Activated effector memory CD4-positive, alpha-beta T cell treated with anti-CD3 and anti-CD28 coated beads, Interleukin-2, amount 50 U/mL, for 16 hours (primary cell): ENCODE data around the gene TPGS1.
A peak's percentile ranks its signal among the peaks of the same experiment; 100 is the strongest.

Source experiments
- DNase-seq: peaks from one replicate; pipeline ENCODE4 v3.0.0-alpha.2; 2020

TPGS1 gene

GRCh38 chr19:496112-496665, 11.1 kb upstream of the TPGS1 start, which contains the start of gene MADCAM1:
Gene MADCAM1 (plus strand): TSS chr19:496486. CDS start chr19:496500, 14 bp downstream.
- DNase-seq = peak; percentile 58

- no peak for DNase-seq
These were observed 10.3 kb upstream of the TPGS1 start for GRCh38 chr19:496986-497385.

DNA sequence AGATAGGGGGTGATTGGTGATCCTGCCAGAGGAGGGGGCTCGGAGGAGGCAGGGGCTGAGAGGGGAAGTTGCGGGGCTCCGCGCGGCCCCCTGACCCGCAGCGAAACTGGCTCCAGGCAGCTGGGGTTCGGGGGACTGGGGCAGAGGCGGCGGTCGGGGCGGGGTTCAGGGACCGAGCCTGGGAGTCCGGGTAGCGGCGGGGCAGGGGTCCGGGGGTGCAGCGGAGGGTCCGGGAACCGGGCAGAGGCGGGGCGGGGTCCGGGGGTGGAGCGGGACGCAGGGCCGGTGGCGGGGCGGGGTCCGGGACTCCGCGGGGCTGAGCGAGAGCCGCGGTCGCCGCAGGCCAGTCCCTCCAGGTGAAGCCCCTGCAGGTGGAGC, 9.8 kb upstream of the TPGS1 start:
- DNase-seq = no peak

GRCh38 chr19:497869-498510, 9.3 kb upstream of the TPGS1 start:
- DNase-seq = no peak

DNA sequence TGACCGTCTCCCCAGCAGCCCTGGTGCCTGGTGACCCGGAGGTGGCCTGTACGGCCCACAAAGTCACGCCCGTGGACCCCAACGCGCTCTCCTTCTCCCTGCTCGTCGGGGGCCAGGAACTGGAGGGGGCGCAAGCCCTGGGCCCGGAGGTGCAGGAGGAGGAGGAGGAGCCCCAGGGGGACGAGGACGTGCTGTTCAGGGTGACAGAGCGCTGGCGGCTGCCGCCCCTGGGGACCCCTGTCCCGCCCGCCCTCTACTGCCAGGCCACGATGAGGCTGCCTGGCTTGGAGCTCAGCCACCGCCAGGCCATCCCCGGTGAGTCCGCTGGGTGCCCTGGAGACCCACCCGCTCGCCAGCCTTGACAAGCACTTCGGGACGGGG, 8.8 kb upstream of the TPGS1 start:
- no peak for DNase-seq

GRCh38 chr19:498977-499623, 8.2 kb upstream of the TPGS1 start:
- no peak for DNase-seq

DNA sequence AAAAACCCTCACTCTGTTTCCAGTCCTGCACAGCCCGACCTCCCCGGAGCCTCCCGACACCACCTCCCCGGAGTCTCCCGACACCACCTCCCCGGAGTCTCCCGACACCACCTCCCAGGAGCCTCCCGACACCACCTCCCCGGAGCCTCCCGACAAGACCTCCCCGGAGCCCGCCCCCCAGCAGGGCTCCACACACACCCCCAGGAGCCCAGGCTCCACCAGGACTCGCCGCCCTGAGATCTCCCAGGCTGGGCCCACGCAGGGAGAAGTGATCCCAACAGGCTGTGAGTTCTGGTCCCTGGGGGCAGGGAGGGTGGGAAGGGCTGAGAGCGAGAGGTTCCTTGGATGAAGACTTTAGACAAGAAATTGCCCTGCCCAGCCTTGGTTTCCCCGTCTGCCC, 5.7 kb upstream of the TPGS1 start:
- no peak for DNase-seq

GRCh38 chr19:504616-505015, 2.7 kb upstream of the TPGS1 start:
- DNase-seq = no peak

GRCh38 chr19:506404-507285, 652 bp upstream of the TPGS1 start:
- DNase-seq = peak; percentile 97

DNA sequence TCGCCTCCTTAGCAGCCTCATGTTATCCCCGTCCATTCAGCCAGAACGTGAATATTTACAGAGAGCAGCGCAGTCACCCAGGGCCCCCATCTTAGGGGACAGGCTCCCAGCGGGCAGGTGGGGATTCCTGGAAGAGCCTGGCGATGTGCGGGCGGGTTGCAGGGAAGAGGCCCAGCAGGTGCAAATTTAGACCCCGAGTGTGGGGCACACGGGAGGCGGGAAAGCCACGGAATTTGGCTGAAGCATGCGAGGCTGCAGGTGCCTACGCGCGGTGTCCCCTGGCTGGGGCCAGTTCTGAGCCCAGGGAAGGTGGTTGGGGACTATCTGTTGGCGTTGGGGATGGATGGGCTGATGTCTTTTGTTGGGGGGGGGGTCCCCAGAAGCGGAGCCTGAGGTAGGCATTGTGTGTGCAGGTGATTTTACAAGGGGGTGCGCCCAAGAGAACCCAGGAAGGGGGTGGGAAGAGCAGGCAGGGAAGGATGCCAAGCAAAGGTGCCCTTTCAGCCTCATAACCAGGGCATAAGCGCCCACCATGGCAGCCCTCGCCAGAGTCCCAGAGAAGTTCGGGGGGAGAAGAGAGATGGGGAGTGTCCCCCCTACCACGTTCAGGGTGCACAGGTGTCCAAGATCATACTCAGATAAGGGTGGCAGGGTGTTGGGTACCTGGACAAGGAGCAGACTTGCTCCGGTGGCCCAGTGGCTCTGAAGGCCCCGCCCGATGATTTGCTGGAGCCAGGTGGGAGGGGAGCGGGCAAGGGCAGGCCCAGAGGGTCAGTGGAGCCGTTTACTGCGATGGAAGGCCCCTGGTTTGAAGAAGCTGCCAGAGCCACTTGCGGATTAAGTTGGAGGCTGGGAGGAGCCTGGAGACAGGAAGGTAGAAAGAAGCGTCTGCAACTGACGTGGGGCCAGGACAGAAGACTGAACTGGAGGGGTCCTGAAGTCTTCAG, 1.2 kb downstream of the TPGS1 start:
- DNase-seq = no peak

- peak; percentile 97 for DNase-seq
These were observed 3.4 kb downstream of the TPGS1 start for GRCh38 chr19:510606-511100.

DNA sequence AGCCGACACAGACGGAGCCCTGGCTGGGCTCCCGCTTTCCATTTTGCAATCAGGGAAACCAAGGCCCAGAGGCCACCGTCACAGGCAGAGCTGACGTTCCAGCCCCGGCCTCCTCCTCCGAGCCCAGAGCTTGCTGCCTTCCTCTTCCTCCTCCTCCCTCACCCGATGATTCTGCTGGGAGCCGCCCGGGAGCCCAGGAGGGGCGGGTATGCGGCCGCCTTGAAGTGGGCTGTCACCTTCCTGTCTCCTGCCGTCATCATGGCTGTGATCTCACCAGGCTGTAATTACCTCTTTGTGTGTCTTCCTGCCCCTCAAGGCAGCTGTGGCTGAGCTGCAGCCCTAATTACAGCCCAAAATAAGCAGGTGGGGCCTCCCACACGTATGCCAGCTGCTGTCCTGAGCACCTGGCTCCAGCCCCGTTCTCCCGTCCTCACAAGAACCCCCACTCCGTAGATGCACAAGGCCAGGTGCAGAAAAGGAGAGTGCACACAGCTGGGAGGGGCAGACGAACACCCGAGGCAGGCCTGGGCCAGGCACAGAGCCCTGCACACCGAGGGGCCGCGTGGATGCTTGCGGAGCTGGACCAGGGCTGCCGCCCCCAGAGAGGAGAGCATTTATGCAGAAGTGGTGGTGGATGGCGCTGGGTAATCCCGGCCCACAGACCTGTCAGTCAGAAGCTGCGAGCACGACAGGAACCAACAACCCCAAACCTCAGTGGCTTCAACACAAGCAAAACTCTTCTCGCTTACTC, 4.0 kb downstream of the TPGS1 start:
- DNase-seq = peak; percentile 94

DNA sequence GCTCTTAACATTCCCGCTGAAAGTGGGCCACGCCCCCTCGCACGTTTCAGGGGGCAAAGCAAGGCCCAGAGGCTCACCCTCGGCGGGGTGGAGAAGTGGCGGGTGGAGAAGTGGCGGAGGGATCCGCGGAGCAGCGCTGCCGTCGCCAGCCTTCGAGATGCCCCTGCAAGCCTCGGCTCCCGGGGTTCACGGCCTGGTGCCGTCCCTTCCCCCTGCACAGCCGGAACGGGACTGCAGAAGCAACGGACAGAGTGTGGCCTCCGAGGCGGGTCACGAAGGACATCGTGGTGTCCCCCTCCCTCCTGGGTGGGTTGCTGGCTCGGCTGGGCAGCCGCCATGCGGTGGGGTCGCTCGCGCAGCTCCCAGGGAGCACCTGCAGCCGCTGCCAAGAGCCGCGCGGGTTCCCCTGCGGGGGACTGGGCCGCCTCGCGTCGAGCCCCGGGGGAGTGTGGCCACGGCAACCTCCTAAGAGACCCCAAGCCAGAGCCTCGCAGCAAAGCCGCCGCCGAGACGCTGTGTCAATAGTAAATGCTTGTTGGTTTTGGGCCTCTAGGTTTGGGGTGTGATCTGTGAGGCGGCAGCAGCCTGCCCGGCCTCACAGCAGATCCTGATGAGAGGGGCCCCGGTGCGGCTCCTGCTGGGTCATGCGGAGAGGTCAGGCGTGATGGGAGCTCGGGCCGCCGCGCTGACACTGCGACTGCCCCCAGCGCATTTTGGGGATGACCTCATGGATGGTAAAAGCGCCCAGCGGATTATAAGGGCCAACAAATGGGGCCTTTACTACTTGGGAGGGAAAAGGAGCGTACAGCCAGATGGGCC, 5.5 kb downstream of the TPGS1 start:
- no peak for DNase-seq

- DNase-seq = no peak
These were observed 6.3 kb downstream of the TPGS1 start for GRCh38 chr19:513368-514165.

GRCh38 chr19:514166-514663, 6.9 kb downstream of the TPGS1 start:
- DNase-seq = no peak

GRCh38 chr19:517721-518597, 10.7 kb downstream of the TPGS1 start:
- no peak for DNase-seq

DNA sequence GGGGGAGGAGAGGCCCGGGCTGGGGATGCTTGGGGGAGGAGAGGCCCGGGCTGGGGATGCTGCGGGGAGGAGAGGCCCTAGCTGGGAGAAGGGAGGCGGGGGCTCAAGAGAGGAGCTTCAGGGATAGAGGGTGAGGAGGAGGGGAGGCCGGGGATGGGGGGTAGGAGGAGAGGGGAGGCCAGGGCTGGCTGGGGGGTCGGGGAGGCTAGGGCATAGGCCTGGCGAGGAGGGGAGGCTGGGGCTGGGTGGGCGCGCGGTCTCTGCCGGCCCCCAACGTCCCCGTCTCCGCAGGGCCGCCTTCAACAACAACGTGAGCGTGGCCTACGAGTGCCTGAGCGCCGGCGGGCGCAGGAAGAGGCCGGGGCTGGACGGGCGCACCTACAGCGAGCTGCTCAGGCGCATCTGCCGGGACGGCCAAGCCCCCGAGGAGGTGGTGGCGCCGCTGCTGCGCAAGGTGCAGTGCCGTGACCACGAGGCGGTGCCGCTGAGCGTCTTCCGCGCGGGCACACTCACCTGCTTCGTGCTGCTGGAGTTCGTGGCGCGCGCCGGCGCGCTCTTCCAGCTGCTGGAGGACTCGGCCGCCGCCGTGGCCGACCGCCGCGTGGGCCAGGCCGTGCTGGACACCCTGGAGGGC, 11.4 kb downstream of the TPGS1 start:
- DNase-seq = peak; percentile 84

- DNase-seq = no peak
These were observed 12.2 kb downstream of the TPGS1 start for GRCh38 chr19:519449-519865.
